WERI-Rb-1 (cell line): Measurements from ENCODE around the gene CAMKMT.
A peak's percentile ranks its signal among the peaks of the same experiment; 100 is the strongest.

Experiments used
- DNase-seq: peaks from one replicate; pipeline ENCODE4 v3.0.0-alpha.2; 2020
- H3K27ac ChIP-seq: fragments of 250-450 bp; sonication (Bioruptor Pico); 2 replicates; pipeline ENCODE4 v1.5.1; 2020; ENCODE audit warnings: mild to moderate bottlenecking, moderate library complexity
- H3K27me3 ChIP-seq: fragments of 250-450 bp; sonication (Bioruptor Pico); 2 replicates; pipeline ENCODE4 v1.5.1; 2021; ENCODE audit warnings: mild to moderate bottlenecking, low read depth, moderate library complexity; ENCODE audit not compliant: insufficient read depth, severe bottlenecking
- H3K36me3 ChIP-seq: fragments of 250-450 bp; sonication (Bioruptor Pico); 2 replicates; pipeline ENCODE4 v1.5.1; 2020; ENCODE audit warnings: mild to moderate bottlenecking, moderate library complexity
- H3K4me3 ChIP-seq: 2 replicates; pipeline ENCODE4 v1.5.1; 2011; ENCODE audit warnings: low read depth, mild to moderate bottlenecking, control low read depth, low read length
- H3K9me3 ChIP-seq: fragments of 250-450 bp; sonication (Bioruptor Pico); 2 replicates; pipeline ENCODE4 v1.5.1; 2021; ENCODE audit warnings: mild to moderate bottlenecking, moderate library complexity; ENCODE audit not compliant: severe bottlenecking
- TF ChIP-seq, protein P1 (sequence below): IDR thresholded peaks from 2 replicates; pipeline ENCODE4 v1.5.1; 2011; ENCODE audit warnings: low read depth, mild to moderate bottlenecking, control low read depth, inconsistent platforms, low read length

The CAMKMT gene

DNA sequence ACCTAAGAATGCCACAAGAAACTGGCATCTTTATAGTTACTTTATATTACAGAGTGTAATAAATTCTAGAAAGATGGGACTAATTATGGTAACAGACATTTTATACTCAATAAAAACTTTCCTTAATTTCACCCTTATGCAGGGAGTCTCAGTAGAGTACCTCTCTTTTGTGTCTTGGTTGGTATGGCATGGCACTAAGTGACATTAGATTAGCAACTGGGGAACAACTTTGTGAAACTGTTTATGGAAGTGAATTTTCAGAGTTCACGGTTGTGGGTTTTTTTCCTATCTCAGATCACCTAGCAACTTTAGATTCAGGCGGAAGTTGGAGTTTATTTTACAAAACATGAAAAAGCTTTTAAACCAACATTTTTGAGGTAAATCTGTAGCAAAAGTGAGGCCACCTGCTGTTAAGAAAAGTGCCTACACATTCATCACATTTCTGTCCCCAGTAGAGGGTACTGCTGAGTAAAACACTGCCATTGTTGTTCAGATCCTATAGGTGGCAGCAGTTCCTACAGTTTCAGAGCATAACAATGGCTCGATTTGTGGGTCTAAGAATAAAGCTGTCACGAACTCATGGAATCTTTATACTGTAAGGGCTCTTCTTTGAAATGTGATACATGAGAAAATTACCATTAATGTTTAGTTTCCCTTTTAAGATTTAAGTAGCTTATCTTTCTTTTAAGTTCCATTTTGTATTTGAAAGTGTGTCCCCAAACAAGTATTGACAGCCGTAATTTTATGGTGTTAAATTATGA, 117.6 kb downstream of the CAMKMT start:
- peak; percentile 58 for DNase-seq
- TF ChIP-seq, protein P1, sequence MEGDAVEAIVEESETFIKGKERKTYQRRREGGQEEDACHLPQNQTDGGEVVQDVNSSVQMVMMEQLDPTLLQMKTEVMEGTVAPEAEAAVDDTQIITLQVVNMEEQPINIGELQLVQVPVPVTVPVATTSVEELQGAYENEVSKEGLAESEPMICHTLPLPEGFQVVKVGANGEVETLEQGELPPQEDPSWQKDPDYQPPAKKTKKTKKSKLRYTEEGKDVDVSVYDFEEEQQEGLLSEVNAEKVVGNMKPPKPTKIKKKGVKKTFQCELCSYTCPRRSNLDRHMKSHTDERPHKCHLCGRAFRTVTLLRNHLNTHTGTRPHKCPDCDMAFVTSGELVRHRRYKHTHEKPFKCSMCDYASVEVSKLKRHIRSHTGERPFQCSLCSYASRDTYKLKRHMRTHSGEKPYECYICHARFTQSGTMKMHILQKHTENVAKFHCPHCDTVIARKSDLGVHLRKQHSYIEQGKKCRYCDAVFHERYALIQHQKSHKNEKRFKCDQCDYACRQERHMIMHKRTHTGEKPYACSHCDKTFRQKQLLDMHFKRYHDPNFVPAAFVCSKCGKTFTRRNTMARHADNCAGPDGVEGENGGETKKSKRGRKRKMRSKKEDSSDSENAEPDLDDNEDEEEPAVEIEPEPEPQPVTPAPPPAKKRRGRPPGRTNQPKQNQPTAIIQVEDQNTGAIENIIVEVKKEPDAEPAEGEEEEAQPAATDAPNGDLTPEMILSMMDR, result peak; percentile 97
- Histone ChIP-seq H3K27me3 (no peaks in the 10 kb centered on the region), H3K9me3 (no peaks in the 10 kb centered on the region), H3K4me3 (no peak overlapping the region), H3K36me3 (no peaks in the 10 kb centered on the region), H3K27ac (no peak overlapping the region)

DNA sequence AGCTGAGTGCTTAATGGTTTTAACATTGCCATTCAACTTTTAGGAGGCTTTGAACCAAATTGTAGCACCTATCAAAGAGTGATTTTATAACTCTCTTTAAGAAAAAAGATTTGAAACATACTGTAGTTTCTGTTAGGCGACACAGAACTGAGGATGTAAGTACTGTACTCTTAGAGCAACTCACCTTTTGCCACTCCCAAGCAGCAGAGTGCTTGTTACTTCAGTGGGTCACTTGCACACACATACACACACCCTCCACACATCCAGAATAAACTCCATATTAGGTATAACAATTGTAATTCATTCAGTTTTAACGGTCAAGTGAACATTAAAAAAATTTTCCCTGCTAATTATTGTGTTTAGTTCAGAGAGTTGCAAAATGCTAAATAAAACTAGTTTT, 118.3 kb downstream of the CAMKMT start:
- Histone ChIP-seq H3K4me3 (no peak overlapping the region), H3K27ac (no peak overlapping the region), H3K27me3 (no peaks in the 10 kb centered on the region), H3K36me3 (no peaks in the 10 kb centered on the region), H3K9me3 (no peaks in the 10 kb centered on the region)
- no peak for DNase-seq
- TF ChIP-seq, protein P1, result no peak

DNA sequence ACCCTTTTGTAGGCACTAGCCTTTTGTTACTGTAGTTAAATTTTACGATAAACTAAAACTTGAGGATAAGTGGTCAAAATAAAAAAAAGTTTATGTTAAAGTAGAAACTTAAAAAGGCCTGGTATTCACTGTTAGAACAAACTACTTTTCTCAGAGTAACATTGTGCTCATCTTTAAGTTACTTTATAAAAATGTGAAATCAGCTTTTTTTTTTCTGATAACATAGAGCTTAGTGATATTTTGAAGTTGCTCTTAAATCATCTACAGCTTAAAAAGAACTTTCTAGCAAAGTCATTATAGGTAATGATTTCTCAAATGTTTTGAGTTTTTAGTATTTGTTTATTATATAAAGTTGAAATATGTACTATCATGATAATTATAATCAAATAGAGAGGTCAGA, 125.3 kb downstream of the CAMKMT start:
- no peak overlapping the region for H3K27ac ChIP-seq
- TF ChIP-seq, protein P1, result no peak
- no peaks in the 10 kb centered on the region for H3K9me3 ChIP-seq
- DNase-seq, result no peak
- H3K36me3 ChIP-seq, result no peaks in the 10 kb centered on the region
- no peak overlapping the region for H3K4me3 ChIP-seq
- H3K27me3 ChIP-seq, result no peaks in the 10 kb centered on the region

DNA sequence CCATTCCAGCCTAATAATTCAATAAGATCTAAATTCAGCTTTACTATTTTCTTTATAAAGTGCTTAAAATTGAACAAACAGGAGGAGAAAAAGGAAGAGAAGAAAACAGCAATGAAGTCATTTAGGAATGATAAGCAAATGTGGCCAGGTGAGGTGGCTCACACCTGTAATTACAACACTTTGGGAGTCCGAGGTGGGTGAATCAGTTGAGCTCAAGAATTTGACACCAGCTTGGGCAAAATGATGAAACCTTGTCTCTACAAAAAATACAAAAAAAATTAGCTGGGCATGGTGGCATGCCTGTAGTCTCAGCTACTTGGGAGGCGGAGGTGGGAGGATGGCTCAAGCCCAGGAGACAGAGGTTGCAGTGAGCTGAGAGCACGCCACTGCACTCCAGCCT, 129.0 kb downstream of the CAMKMT start:
- TF ChIP-seq, protein P1, result no peak
- no peak overlapping the region for H3K27ac ChIP-seq
- no peak overlapping the region for H3K4me3 ChIP-seq
- DNase-seq, result no peak
- no peaks in the 10 kb centered on the region for H3K36me3 ChIP-seq
- H3K9me3 ChIP-seq, result no peaks in the 10 kb centered on the region
- H3K27me3 ChIP-seq, result no peaks in the 10 kb centered on the region

DNA sequence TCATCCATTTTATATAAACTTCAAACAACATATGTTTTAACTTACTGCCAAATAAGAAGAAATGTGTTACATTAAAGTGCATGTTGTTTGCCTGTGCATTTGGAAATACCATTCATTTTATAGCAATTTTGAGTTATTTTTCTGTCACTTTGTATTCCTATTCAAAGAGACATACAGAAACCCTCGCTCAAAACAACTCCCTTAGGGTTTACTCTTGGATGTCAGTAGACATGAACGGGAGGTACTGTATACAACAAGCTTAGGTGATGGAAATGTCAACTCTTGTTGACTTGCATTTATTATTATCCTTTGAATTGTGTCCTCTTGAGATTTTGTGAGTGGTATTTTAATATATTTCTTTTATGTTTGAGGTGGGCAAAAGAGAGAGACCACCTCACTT, 132.3 kb downstream of the CAMKMT start:
- TF ChIP-seq, protein P1, result no peak
- H3K9me3 ChIP-seq, result no peaks in the 10 kb centered on the region
- H3K27ac ChIP-seq, result no peak overlapping the region
- H3K27me3 ChIP-seq, result no peaks in the 10 kb centered on the region
- no peak overlapping the region for H3K4me3 ChIP-seq
- no peaks in the 10 kb centered on the region for H3K36me3 ChIP-seq
- DNase-seq, result no peak

DNA sequence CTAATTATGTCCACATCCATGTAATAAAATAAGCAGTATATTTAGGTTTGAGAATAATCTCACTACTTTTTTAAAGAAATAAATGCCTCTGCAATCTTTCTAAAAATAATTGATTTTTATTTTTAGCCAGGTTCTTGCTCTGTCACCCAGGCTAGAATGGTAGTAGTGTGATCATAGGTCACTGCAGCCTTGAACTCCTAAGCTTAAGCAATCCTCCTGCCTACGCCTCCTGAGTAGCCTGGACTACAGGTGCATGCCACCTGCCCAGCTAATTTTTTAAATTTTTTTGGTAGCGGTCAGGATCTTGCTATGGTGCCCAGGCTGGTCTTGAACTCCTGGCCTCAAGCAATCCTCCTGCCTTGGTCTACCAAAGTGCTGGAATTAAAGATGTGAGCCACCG, 133.3 kb downstream of the CAMKMT start:
- Histone ChIP-seq H3K4me3 (no peak overlapping the region), H3K27me3 (no peaks in the 10 kb centered on the region), H3K36me3 (no peaks in the 10 kb centered on the region), H3K27ac (no peak overlapping the region), H3K9me3 (no peaks in the 10 kb centered on the region)
- TF ChIP-seq, protein P1, result no peak
- DNase-seq, result no peak
